TTC549 (cell line): ENCODE data around the gene PIEZO1.

ENCODE experiments used
- FAIRE-seq: peaks from 2 replicates; lab custom pipeline; 2012; peaks lifted over from hg19 to GRCh38; lab: Jason Lieb, UNC

PIEZO1 gene

DNA sequence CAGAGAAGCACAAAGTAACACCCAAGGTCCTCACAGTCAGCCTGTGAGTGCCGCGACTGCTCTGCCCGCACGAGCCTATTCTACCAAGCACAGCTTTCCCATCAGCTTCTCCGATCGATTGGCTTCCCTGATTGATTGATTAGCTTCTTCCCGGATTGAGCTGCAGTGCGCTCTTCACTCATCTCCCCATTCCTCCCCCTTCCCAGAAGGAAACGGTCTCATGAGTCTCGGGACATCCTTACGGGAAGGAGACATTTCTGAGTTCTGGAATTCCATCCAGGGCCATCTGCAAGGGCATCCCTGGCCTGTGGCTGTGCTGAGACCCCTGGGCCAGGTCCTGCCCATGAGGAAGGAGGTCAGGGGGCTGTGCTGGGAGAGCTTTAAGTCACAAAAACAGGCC is 18.0 kb downstream of the PIEZO1 start:
- no peak for FAIRE-seq

DNA sequence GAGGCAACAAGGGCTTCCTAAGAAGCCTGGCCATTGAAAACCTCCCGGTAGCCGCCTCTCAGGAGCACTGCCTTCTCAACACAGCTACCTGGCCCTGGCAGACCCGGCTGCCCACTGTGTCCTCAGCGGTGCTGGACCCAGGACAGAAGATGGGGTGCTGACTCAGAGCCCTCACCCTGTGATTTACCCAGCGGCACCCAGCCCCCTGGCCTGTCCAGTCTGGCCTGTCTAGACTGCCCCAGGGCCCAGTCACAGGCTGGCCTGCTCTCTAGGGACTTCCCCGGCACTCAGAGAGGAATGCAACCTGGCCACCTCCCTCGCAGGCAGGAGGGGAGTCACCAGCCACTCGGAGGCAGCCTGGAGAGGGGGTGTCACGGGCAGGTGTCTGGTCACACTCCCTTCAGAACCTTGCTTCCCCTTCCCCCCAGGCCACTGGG is 20.1 kb downstream of the PIEZO1 start:
- FAIRE-seq, result no peak

DNA sequence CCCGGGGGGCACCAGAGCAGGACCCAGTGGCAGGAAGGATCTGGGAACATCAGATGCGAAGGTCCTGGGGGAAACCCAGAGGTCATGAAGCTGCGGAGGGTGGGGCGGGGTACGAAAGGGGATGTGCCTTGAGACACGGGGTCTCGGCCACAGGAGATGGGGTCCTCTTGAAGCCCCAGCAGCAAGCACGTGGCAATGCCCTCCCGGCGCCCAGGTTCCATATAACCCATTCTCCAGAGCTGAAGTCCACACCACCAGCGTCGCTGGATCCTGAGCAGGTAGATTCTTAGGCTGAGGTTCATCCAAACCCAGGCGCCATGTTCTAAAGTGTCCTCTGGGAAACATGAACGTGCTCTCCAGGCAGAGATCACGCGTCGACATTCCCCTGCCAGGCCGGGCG is 20.9 kb downstream of the PIEZO1 start:
- FAIRE-seq, result no peak

DNA sequence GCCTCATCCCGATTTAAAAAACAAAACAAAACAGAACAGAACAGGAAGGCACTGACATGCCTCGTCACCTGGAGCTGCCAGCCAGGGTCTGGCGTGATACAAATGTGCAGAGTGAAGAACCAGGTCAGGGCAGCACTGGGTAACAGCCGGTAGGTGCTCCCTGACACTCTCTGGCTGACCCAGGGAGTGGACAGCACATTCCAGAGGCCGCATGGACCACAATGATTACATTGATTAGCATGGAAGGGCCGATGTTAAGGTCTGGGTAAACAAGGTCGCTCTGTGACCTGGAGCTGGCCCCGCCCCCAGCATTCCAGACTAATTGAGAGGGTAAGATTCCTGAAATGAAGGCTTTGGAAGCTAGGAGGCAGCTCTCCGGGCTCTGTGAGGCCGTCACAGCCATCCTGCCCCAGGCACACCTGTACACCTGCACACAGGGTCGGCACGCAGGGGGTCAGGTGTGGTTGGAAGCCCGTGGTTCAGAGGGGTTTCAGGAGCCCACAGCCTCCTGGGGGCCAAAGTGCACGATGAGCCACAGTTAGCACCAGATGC is 21.4 kb downstream of the PIEZO1 start:
- no peak for FAIRE-seq

DNA sequence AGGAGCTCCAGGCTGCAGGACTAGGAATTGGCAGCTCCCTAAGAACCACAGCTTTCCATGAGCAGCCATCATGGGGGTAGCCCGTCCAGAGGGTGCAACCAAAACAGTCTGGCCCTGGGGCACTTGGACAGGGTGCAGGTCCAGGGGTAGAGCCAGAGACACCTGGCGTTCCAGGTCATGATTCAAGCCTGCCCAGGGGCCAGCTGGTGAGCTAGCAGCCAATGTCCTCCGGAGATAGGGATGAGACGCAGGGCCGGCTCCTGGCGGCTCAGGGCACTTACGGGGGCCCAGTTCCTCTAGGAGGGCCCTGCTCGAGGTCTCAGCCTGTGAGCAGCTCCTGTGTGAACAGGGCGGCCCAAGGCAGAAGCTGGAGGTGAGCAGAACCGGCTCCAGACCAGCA is 22.1 kb downstream of the PIEZO1 start:
- no peak for FAIRE-seq

DNA sequence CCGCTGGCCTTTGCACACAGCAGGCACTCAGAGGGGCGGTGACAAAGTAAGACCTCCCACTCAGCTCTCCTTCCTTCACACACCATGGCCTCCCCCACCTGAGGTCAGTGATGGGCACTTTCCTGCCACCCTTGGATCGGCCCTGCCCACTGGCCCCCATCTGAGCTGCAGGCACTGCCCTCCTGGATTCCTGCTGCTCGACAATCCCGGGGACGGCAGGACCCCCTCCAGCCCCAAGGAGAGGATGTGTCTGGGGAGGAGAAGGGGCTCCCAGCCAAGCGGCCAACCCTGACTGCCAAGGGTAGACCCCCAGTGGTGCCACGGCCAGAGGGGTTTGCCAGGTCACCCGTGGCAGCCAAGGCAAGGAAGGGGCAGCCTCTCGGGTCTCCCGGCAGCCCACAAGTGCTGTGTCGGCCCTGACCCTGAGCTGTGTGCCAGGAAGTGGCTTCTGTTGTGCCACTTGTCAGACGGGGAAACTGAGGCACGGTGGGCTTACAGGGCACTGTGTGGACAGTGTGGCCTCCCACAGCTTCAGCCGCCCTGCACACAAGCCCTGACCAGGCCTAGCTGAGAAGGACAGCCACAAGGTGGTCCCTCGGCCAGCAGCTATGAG is 22.7 kb downstream of the PIEZO1 start:
- no peak for FAIRE-seq

DNA sequence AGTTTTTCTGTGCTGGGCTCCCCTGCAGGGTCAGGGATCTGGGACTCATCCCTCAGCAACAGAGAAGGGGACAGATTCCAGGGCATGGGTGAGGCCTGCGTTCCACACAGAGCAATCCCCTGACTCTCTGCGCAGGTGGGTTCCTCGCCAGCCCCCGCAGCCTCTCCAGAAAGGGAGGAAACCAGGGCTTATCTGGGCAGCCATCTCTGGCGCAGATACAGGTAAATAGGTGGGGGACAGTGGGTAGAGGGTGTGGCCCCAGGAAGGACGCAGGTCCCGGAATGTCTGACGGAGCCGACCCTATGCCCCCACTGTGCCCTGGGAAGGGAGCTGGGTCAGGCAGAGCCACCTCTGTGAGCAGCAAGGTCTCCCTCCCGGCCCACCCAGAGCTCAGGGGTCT is 23.2 kb downstream of the PIEZO1 start:
- FAIRE-seq, result no peak

DNA sequence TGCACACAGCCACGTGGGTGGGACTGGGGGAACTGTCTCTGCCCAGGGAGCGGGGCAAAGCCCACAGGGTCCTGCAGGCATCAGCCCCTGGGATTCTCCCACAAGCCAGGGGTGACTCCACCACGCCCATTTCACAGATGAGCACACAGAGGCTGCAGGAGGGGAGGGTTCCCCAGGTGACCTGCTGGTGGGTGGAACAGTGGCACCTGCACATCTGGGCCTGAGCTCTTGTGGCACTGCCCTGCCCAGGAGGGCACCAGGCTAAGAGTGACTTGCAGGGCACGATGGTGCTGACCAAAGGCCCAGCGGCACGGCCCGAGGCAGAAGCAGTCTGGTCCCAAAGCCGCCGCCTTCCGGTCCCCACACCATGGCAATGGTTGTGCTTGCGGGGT is 23.9 kb downstream of the PIEZO1 start:
- FAIRE-seq, result no peak

DNA sequence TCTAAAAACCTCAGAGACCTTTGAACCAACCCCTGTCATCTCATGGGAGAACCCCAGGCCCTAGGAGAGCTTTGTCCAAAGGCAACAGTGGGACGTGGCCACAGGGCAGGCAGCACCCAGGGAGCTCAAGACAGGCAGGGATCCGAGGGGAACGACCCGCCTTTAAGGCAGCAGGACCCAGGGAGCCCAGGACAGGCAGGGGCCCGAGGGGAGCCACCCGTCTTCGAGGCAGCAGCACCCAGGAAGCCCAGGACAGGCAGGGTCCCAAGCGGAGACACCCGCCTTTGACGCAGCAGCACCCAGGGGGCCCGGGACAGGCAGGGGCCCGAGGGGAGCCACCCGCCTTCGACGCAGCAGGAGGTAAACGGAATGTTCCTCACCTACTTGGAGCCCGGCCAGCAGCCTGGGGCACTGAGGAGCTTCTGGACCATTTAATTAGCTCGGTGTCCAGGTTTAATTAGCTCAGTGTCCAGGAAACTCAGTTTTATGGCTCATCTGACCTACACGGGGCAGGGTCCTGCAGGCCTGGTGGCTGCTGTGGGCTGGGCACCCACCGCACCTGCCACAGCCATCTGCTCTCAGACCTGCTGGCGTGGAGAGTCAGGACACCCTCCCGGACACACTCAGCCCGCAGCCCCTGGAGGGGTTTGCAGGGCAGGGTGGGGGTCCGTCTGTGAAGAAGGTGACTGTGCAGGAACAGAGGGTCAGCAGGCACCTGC is 24.4 kb downstream of the PIEZO1 start:
- FAIRE-seq, result no peak

DNA sequence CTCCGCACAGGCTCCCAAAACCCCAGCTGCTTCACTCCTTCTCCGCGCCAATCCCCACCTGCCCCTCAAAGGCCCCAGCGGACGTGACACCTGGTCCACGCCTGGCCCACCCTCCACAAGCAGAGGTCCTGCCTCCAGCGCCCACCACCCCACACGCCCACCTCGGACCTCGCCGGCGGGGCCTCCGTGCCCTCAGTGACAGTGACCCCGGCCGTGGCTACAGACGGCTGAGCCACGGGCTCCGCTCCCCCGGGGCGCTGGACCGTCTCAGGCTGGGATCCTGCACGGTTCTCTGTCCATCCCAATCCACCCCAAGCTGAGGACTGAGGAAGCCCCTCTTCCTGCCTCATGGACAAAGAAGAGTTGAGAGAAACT is 25.1 kb downstream of the PIEZO1 start:
- FAIRE-seq, result no peak

DNA sequence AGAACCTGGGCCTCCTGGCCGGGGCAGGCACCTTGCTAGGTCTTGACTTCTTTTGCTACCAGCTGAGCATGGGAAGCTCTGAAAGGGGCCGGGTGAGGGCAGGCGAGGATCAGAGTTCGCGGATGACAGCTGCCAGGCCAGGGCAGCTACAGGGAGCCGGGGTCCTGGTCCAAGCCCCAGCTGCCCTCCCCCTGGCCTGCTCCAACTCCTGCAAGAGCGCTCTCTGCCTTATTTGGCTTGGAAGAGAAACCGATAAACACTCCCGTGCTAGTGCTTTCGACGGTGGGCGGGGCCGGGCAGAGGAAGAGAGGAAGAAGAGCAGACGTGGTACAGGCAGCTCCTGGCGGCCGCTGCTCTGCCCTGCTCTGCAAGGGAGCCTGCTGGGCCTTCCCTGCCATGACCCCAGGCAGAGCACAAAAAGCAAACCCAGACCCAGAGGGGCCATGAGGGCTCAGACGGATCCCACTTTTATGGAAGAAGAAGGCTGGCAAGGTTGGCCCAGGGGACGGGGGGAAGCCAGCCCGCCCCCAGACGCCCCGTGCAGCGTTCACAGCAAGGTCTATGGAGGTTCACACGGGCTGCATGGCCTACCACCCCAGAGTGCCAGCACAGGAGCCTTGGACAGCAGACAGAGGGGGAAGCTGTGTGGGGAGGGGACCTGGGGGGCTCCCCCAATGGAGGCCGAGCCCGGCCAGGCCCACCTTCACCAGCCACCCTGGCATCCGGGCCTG is 25.6 kb downstream of the PIEZO1 start:
- FAIRE-seq, result no peak

DNA sequence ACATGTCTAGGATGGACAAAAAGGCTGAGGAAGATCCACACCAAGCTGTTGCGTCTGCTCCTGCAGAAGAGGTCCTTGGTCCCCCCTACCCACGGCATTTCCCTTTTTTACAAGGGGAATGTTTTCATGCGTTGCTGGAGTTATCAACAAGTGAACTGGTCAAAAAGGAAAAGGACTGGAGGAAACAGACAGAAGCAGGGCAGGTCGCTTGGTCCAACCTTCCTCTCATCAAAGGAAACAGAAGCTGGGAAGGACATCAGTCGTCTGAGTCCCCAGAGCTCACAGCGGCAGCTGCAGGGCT is 26.1 kb downstream of the PIEZO1 start:
- FAIRE-seq, result no peak

DNA sequence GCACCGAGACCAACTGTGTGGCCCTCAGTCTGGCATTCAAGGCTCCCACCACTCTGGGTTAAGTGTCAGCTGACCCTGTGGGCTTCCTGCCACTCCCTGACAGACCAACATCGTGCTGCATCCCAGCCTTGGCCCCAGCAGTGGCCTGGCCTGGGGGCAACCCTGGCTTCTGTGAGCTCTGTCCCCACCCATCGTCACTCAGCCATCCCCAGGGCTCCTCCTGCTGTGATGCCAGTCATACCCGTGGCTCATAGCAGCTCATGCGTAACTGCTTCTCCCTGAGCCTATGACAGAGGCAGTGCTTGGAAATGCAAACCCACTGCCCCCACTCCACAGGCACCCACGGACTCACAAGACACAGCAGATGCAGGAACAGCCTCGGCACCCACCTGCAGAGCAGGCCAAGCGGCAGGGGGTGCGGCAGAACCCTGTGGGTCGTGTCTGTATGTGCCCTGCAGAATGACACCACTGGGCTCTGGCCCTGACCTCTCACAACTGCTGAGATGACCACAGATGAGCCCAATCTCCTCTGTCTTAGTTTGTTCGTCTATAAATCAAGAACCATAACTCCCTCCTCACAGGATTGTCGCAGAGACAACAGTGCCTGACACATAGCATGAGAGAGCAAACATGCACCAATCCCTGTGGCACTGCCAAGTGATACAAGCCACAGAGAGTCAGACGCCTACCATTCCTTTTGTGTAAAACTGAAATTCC is 26.6 kb downstream of the PIEZO1 start:
- FAIRE-seq, result no peak

DNA sequence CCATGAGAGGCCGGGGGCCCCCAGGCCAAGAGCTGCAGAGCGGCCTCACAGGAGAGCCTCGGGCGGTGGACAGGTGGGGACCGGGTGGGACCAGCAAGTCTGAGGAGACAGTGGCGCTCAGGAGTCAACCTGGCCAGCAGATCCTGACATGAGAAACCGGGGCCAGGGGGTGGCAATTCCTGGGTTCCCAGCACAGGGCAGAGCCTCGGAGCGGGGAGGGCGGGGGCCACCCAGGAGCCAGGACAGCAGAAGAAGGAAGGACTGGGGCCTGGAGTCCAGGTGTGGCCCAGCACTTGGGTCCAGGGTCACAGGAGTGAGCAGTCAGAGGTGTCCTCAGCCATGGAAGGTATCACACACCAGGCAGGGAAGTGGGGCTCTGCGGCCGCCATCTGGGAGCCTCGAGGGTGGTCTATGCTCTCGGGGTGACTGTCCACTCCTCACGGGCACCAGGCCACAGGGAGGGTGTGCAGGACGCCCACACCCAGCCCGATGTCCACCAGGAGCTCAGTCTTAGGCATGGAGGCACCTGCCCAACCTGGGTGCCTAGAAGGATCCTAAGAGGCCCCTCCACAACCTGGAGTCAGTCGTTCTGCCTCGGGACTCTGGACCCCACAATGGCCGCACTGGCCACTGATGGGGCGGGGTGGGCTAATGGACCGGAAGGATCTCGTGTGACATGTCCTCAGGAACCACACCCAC is 29.1 kb downstream of the PIEZO1 start:
- FAIRE-seq, result no peak

DNA sequence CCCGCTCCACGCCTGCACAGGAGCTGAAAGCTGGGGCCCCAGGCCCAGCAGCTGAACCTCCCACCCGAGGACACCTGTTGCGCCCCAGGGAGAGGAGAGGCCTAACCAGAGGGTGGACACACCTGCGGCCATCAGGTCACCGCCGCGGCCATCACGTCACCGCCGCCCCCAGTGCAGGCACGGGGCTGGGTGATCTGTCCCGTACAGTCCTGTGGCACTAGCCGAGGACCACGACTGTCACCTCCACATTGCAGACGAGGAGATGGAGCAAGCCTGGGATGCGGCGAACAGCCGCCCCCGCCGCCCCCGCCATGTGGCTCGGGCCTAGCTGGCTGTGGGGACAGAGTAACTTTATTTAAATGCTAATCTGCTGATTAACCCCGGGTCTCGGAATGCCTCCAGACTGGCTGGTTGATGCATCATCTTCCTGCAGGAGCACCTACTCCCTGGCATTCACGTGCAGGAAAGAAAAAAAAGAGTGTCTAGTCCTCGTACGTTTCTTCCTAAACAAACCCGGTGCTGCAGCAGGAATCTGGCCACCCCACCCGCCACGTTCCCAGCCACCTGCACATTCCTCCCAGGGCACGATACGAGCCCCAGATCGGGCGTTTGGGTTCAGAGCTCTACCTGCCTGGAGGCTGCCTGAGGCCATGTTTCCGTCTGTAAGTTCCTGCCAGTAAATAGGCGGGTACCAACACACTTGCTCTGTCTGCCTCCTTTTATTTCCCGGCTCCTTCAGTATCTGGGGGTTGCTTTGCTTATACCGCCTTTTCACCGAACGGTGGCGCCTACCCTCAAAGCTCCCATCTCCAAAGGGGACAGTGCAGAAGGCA is 29.9 kb downstream of the PIEZO1 start:
- FAIRE-seq, result no peak

DNA sequence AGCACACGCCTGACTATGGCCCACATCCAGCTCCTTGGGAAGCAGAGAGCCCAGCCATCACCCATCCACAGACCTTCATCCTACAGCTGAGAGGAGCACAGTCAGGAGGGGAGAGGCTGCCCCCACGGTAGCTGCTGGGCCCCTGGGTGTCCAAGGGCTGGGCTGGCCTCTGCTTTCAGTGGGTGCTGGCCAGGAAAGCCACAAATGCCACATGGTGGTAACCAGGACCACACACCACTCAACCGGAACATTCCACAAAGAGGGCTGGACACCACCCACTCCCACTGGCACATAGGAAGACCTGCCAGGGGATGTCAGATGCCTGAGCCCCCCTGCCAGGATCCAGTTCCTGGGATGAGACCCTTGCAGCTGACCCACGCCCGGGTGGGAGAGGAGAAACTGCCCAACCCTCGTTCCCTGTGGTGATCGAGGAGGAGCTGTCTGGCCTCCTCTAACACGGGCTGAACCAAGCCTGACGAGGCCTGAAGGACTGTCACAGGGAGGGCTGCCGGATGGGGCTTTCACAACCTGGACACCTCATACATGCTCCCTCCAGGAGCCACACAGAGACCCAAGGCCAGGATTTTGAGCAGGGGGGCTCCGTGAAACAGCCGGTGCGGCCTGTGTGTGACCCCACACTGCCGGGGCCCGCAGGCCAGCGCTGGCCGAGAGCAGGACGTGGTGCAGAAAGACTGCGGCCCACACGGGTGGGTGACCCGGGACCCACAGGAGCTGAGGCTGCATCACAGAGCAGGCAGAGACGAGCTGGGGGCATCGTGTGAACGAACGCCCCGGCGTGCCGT is 30.7 kb downstream of the PIEZO1 start:
- no peak for FAIRE-seq

DNA sequence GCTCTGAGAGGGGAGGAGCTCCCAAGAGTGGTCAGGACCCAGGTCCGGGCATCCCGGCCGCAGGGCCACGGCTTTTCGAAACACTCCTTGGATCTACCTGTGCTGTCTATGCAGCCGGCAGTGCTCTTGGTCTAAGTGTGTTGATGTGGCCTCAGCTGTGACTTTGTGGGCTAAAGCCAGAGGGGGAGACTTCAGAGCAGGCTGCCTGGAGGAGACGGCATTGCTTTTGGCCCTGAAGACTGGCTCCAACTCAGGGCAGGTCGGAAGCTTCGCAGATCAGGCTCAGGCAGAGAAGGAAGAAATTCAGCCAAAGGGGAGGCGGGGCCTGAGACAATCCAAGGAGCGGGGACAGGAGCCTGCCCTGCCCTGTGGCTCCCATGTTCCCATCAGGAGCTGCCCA is 31.4 kb downstream of the PIEZO1 start:
- no peak for FAIRE-seq

DNA sequence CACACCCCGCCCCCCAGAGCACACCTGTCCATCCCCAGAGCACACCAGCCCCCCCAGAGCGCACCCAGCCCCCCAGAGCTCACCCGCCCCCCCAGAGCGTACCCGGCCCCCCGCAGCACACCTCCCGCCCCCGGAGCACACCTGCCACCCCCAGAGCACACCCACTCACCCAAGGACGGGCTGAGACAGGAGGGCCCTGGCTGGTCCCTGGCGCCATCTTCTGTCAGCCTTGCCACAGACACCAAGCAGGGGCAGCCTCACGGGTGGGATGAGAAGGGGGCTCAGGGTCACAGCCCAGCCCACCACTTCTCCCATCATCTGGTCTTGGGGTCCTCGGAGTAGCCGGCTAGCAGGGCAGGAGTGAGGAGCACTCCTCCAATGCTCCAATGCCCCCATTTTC is 31.8 kb downstream of the PIEZO1 start:
- no peak for FAIRE-seq

DNA sequence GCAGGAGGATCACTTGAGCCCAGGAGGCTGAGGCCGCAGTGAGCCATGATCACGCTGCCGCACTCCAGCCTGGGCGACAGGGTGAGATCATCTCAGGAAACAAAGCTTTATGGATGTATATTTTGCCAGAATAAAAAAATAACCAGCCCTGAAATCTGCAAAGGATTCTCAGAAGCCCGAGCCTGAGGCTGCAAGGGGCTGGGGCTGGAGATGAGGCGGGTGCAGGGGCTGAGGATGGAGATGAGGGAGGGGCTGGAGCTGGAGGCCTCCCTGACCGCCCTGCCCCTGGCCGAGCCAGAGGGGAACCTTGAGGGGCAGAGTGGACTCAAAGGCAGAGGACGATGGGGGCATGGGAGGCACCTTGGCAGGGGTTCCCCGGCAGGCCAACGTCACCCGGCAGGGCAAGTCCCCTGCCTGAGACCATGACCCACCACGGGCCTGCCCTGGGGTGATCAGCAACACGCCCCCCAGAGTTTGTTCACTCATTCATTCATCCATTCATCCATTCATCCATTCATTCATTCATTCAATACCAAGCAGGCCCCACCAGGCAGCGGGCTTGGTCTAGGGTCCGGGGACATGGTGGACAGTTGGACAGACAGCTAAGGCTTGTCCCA is 32.5 kb downstream of the PIEZO1 start:
- FAIRE-seq, result no peak

DNA sequence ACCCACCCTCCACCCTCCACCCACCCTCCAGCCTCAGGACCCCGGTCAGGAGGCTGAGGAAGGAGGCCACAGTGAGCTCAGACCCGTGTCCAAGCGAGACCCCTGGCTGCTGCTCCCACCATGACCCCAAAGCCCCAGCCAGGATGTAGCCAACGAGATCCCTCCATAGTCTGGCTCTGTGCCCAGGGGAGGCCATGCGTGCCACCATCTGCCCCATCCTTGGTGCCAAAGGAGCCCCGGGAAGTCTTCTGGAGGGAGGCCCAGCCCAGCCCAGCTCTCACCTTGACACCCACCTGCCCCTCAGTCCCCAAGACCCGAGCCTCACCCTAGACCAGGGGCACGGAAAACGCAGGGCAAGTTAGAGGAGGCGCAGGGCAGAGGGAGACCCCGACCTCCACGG is 34.2 kb downstream of the PIEZO1 start:
- FAIRE-seq, result no peak
